Natural killer cell treated with Interleukin-12 subunit alpha and Interleukin-12 subunit beta and Interleukin-15 and Interleukin-18, amount 100 ng/mL, for 72 hours (primary cell): ENCODE results near the gene TTC31. TPM values are rescaled to one million over a fixed set of nuclear protein-coding genes. Genes with fewer than 3 reads are reported as not detected.
"Not testable (repeated sequence)": the region's sequence is repeated elsewhere in the genome, so short reads cannot be mapped to it uniquely, and the experiment has no call there.

Experiments
- ATAC-seq, 2 donors: fragments of 150-1000 bp; cut with Tn5 transposase in 1 of 2; sonication (Bioruptor Pico), chemical (Tn5 transposase) in 1 of 2; 2 replicates each; pipeline ENCODE4 v1.10.0; 2021
- DNase-seq: peaks from one replicate; pipeline ENCODE4 v3.0.0; 2022; ENCODE audit warnings: low spot score
- H3K27ac Mint-ChIP-seq, 2 donors: 1 replicate in 1 of 2; 2 replicates in 1 of 2; pipeline ENCODE4 v1.8.0; 2022; ENCODE audit warnings: mixed read lengths in 2 of 2, mild to moderate bottlenecking in 1 of 2, moderate library complexity in 1 of 2
- H3K27me3 Mint-ChIP-seq, 2 donors: 1 replicate in 1 of 2; 2 replicates in 1 of 2; pipeline ENCODE4 v1.8.0; 2022; ENCODE audit warnings: mixed read lengths in 2 of 2
- H3K36me3 Mint-ChIP-seq: one replicate; pipeline ENCODE4 v1.8.0; 2022; ENCODE audit warnings: mixed read lengths
- H3K4me1 Mint-ChIP-seq, 2 donors: 1 replicate in 1 of 2; 2 replicates in 1 of 2; pipeline ENCODE4 v1.8.0; 2022; ENCODE audit warnings: low read depth in 2 of 2, mixed read lengths in 2 of 2, mild to moderate bottlenecking in 1 of 2
- H3K4me3 Mint-ChIP-seq: one replicate; pipeline ENCODE4 v1.8.0; 2022; ENCODE audit warnings: mixed read lengths
- H3K9me3 Mint-ChIP-seq: 2 replicates; pipeline ENCODE4 v1.8.0; 2022; ENCODE audit warnings: mixed read lengths
- total RNA-seq, 2 donors: library from RNA; stranded (reverse); gene quantifications; one replicate each; pipeline ENCODE4 v1.2.3, GENCODE V29; 2022

Gene TTC31
- total RNA-seq, 2 donors from 2014 or later: 42.8 to 49.0 TPM

DNA sequence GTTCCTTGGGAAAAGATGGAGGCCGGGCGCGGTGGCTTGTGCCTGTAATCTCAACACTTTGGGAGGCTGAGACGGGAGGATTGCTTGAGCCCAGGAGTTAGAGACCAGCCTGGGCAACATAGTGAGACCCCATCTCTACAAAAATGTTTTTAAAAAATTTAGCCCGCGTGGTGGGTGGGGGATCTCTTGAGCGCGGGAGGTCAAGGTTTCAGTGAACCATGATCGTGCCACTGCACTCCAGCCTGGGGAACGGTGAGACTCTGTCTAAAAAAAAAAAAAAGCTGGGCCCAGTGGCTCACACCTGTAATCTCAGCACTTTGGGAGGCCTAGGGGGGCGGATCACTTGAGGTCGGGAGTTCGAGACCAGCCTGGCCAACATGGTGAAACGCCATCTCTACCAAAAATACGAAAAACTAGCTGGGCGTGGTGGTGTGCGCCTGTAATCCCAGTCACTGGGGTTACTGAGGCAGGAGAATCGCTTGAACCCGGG is 839 bp downstream of the TTC31 start:
- H3K27ac Mint-ChIP-seq: peak overlapping the region; percentile 90 to 93
- not testable (repeated sequence) for ATAC-seq, DNase-seq, H3K9me3 Mint-ChIP-seq, H3K27me3 Mint-ChIP-seq
- peaks cover 21 to 27% of the 10 kb centered on the region in 2 donors for H3K4me1 Mint-ChIP-seq
- H3K4me3 Mint-ChIP-seq: peak overlapping the region; percentile 98
- peaks cover 10% of the 10 kb centered on the region for H3K36me3 Mint-ChIP-seq

DNA sequence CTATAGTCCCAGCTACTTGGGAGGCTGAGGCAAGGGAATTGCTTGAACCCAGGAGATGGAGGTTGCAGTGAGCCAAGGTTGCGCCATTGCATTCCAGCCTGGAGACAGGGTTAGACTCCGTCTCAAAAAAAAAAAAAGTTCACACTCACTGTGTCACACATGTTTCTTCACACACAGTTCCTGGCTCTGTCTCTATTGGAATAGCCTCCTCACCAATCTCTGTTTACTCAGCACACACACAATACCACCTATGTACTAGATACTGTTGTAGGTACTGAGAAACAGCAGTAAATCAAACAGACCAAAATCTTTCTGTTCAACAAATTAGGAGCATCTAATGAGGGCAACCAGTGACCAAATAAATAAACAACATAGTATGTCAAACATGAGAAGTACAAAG is 3.3 kb downstream of the TTC31 start:
- no peak for ATAC-seq
- DNase-seq: no peak
- Mint-ChIP-seq H3K36me3 (peaks cover 20% of the 10 kb centered on the region), H3K4me1 (peaks cover 15 to 16% of the 10 kb centered on the region in 2 donors), H3K27ac (no peak overlapping the region), H3K27me3 (no peaks in the 10 kb centered on the region), H3K9me3 (no peaks in the 10 kb centered on the region), H3K4me3 (no peak overlapping the region)

GRCh38 chr2:74488643-74489481 is 6.0 kb downstream of the TTC31 start:
- ATAC-seq (no peak), DNase-seq (peak; percentile 35)
- peaks cover 27% of the 10 kb centered on the region for H3K36me3 Mint-ChIP-seq
- no peaks in the 10 kb centered on the region for H3K27me3 Mint-ChIP-seq
- no peak overlapping the region for H3K27ac Mint-ChIP-seq
- no peak overlapping the region for H3K4me3 Mint-ChIP-seq
- peaks cover 6 to 9% of the 10 kb centered on the region in 2 donors for H3K4me1 Mint-ChIP-seq
- no peaks in the 10 kb centered on the region for H3K9me3 Mint-ChIP-seq

DNA sequence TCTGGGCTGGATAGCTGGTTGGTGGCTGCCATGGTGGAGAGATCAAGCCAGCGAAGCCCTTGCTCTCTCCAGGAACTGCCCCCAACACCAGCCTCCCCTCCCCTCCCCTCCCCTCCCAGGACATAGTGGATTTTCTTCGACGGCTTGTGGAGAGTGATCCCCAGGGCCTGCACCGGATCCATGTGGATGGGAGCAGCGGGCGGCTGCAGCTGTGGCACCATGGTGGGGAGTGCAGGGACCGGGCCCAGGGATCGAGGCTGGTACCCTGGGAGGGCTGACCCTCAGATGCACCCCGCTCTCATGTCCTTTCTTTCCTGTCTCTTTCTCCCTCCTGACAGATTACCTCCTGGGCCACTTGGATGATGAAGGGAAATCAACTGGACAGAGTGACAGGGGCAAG is 7.0 kb downstream of the TTC31 start:
- Mint-ChIP-seq H3K36me3 (peaks cover 31% of the 10 kb centered on the region), H3K4me3 (no peak overlapping the region), H3K27ac (no peak overlapping the region), H3K9me3 (no peaks in the 10 kb centered on the region), H3K4me1 (peaks cover 6 to 9% of the 10 kb centered on the region in 2 donors), H3K27me3 (no peaks in the 10 kb centered on the region)
- ATAC-seq: no peak
- no peak for DNase-seq

- Mint-ChIP-seq H3K36me3 (peaks cover 22% of the 10 kb centered on the region), H3K4me1 (peaks cover 6% of the 10 kb centered on the region in 2 donors), H3K4me3 (no peak overlapping the region), H3K9me3 (no peaks in the 10 kb centered on the region), H3K27ac (no peak overlapping the region), H3K27me3 (no peaks in the 10 kb centered on the region)
- DNase-seq: peak; percentile 44
- ATAC-seq: no peak
Observed at GRCh38 chr2:74491648-74492544, 9.0 kb downstream of the TTC31 start.

DNA sequence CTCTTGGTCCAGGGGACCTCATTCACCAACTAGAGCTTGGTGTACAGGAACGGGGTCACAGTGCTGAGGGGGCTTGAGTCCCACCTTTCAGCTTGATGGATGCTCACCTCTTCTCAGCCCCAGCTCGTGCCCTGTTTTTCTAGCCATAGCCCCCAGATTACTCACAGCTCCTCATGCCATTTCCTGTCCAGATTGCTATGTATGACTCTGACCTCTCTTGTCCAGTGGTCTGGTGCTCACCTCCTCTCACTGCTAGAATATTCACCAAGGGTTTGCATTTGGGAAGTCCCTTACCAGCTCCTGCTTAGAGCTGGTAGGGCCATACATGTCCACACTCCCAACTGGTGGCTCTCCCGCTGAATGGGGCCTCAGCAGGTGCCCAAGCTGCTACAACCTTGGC is 10.7 kb downstream of the TTC31 start:
- Mint-ChIP-seq H3K36me3 (peaks cover 20% of the 10 kb centered on the region), H3K9me3 (no peaks in the 10 kb centered on the region), H3K4me1 (peaks cover 13 to 17% of the 10 kb centered on the region in 2 donors), H3K27me3 (no peaks in the 10 kb centered on the region), H3K27ac (peak overlapping the region in 1 of 2 donors; percentile 47), H3K4me3 (no peak overlapping the region)
- ATAC-seq: no peak
- no peak for DNase-seq

DNA sequence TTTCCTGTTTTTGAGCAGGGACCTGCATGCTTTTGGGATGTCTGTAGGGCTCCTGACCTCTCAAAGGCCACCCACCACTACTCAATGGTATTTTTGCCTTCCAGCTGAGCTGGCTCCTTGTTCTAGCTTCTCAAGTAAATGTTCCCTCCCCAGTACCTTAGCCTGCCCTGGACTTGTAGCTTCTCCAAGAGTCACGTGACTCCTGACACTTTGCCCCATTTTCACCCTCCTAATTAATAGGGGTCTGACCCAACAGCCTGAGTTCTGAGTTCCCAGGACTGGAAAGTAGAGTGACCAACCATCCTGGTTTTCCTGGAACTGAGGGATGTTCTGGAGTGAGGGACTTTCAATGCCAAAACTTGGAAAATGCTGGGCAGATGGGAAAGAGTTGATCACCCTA is 12.6 kb downstream of the TTC31 start:
- H3K9me3 Mint-ChIP-seq: no peaks in the 10 kb centered on the region
- no peak overlapping the region for H3K4me3 Mint-ChIP-seq
- ATAC-seq: no peak
- H3K27me3 Mint-ChIP-seq: no peaks in the 10 kb centered on the region
- no peak overlapping the region for H3K27ac Mint-ChIP-seq
- no peak for DNase-seq
- peaks cover 13 to 20% of the 10 kb centered on the region in 2 donors for H3K4me1 Mint-ChIP-seq
- H3K36me3 Mint-ChIP-seq: peaks cover 18% of the 10 kb centered on the region

GRCh38 chr2:74496997-74497776 is 14.3 kb downstream of the TTC31 start:
- no peaks in the 10 kb centered on the region for H3K27me3 Mint-ChIP-seq
- DNase-seq: peak; percentile 42

GRCh38 chr2:74497777-74498499 is 15.1 kb downstream of the TTC31 start:
- H3K27me3 Mint-ChIP-seq: no peaks in the 10 kb centered on the region
- DNase-seq: peak; percentile 65
- H3K4me1 Mint-ChIP-seq: peaks cover 24 to 32% of the 10 kb centered on the region in 2 donors
- H3K9me3 Mint-ChIP-seq: no peaks in the 10 kb centered on the region
- H3K4me3 Mint-ChIP-seq: peak overlapping the region; percentile 90
- peak; percentile 66 to 68 for ATAC-seq
- peak overlapping the region; percentile 83 to 85 for H3K27ac Mint-ChIP-seq
- peaks cover 7% of the 10 kb centered on the region for H3K36me3 Mint-ChIP-seq

More at GRCh38 chr2:74496997-74497776, 14.3 kb downstream of the TTC31 start:
- Mint-ChIP-seq H3K9me3 (no peaks in the 10 kb centered on the region), H3K4me3 (peak overlapping the region; percentile 90), H3K27ac (peak overlapping the region; percentile 83 to 85), H3K4me1 (peaks cover 23 to 28% of the 10 kb centered on the region in 2 donors), H3K36me3 (peaks cover 7% of the 10 kb centered on the region)
- no peak for ATAC-seq

DNA sequence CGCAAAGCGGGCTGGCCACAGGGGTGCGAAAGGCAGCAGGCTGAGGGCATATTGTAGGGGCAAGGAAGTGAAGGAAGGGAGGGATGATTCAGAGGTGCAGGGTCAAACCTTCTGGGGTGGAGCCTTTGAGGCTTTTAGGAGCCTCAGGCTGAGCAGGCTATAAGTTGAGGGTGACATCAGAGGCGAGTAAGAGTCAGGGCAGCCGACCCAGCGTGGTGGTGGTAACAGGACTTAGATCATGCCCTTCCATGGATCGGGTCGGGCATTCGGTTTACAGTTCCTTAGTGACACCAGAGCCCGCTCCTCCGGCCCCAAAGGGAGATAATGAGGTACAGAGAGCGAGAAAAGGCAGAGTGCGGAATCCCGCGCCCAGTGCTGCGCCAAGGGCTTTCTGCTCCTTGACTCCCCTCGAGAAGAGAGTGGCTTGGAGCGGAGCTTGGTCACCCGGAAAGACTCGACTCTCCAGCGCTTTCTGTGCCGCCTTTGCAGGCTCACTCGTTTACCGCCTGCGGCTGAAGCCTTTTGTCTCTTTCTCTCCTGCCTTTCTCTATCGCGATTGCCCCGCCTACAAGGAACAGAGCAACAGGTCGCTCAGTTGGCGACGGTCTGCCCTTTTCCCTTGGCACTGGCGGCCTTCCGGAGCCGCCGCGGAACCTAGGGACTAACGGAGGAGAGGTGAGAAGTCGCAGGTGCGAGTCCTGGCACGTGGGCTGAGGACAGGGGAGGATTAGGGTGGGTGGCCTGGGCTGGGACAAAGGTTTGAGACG is 15.8 kb downstream of the TTC31 start:
- Mint-ChIP-seq H3K27ac (peak overlapping the region; percentile 83 to 85), H3K4me1 (peaks cover 24 to 32% of the 10 kb centered on the region in 2 donors), H3K4me3 (peak overlapping the region; percentile 90), H3K36me3 (peaks cover 5% of the 10 kb centered on the region), H3K27me3 (no peaks in the 10 kb centered on the region), H3K9me3 (no peaks in the 10 kb centered on the region)
- DNase-seq (peak; percentile 61), ATAC-seq (peak; percentile 76)

DNA sequence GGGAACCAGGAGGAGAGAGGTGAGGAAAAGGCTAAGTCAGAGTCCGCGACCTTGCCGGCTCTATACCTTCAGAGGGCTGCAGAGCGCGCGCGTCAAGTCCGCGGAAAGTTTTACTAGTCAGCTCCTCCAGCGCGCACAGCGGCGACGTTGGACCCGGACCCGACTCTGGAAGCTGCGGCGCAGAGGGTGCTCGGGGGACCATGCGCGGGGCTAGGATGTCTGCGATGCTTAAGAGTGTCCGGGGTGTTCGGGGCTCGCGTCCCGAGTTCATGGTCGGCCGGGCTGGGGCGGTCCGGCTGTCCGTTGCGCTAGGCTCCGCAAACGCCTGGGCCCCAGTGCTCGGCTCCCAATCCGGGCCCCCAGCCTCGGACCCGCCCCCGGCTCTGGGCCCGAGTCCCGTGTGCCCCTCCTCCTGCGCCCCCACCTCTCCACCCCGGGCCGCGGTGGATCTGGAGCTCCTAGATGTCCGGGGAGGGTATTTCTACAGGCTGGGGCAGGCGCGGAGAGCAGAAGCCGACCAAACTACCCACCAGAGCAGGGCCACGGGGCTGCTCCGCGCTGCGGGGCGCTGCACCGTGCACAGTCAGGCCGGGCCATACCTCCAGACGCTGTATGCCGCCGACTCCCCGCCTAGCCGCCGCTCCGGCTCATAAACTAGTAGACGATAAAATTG is 16.5 kb downstream of the TTC31 start, which contains the start of gene LBX2:
LBX2 (minus strand) TSS at position 337 of the 673 bp plus-strand sequence; CDS start at position 271, 66 bp downstream.
- Mint-ChIP-seq H3K4me3 (peak within 1 kb of the TSS; percentile 90), H3K4me1 (peaks cover 31 to 37% of the 10 kb centered on the region in 2 donors), H3K27me3 (no peaks in the 10 kb centered on the region), H3K36me3 (peaks cover under 1% of the 10 kb centered on the region), H3K27ac (peak within 1 kb of the TSS; percentile 83 to 85), H3K9me3 (no peaks in the 10 kb centered on the region)
- DNase-seq: peak; percentile 55
- no peak for ATAC-seq
